Activated CD8-positive, alpha-beta T cell treated with anti-CD3 and anti-CD28 coated beads for 36 hours (primary cell): ENCODE results near the gene INAVA. TPM values are rescaled to one million over a fixed set of nuclear protein-coding genes. Genes with fewer than 3 reads are reported as not detected.
A peak's percentile ranks its signal among the peaks of the same experiment; 100 is the strongest.

ENCODE experiments used
- ATAC-seq: fragments of 200-7000 bp; cut with Tn5 transposase; one replicate; pipeline ENCODE4 v1.10.0; 2021; ENCODE audit warnings: mild to moderate bottlenecking, moderate library complexity
- CTCF ChIA-PET: fragments of 350-600 bp; sonication (Branson Sonifier 250); formaldehyde crosslinking; loops from one replicate; lab custom pipeline; 2021; ENCODE audit warnings: antibody characterized with exemption; lab: Charles Lee
- POLR2A ChIA-PET: fragments of 350-600 bp; sonication (Branson Sonifier 250); formaldehyde crosslinking; loops from one replicate; lab custom pipeline; 2021; ENCODE audit warnings: antibody characterized with exemption; lab: Charles Lee
- DNase-seq: peaks from one replicate; pipeline ENCODE4 v3.0.0-alpha.2; 2020
- H3K27ac Mint-ChIP-seq: one replicate; pipeline ENCODE4 v1.8.0; 2021; ENCODE audit warnings: mild to moderate bottlenecking, mixed read lengths
- H3K27me3 Mint-ChIP-seq: one replicate; pipeline ENCODE4 v1.8.0; 2021; ENCODE audit warnings: mixed read lengths
- H3K36me3 Mint-ChIP-seq: one replicate; pipeline ENCODE4 v1.8.0; 2021; ENCODE audit warnings: low read depth, mixed read lengths
- H3K4me1 Mint-ChIP-seq: one replicate; pipeline ENCODE4 v1.8.0; 2021; ENCODE audit warnings: low read depth, mixed read lengths
- H3K4me3 Mint-ChIP-seq: one replicate; pipeline ENCODE4 v1.8.0; 2021; ENCODE audit warnings: mild to moderate bottlenecking, moderate library complexity, mixed read lengths
- H3K9me3 Mint-ChIP-seq: one replicate; pipeline ENCODE4 v1.8.0; 2021; ENCODE audit warnings: mixed read lengths
- intact Hi-C: fragments of 100-400 bp; cut with micrococcal nuclease; formaldehyde crosslinking; loops from one replicate; pipeline ENCODE4 v1.10.0; 2022
- total RNA-seq, 2 experiments: library from RNA; stranded (reverse); gene quantifications; one replicate each; pipeline ENCODE4 v1.2.3, GENCODE V29; 2021
- TF ChIP-seq, protein P1 (sequence below): fragments of 200-600 bp; IDR thresholded peaks from one replicate; pipeline ENCODE4 v1.8.0; 2022; ENCODE audit warnings: antibody characterized with exemption, mild to moderate bottlenecking

Gene INAVA
- total RNA-seq, 2 experiments from 2014 or later = not detected

DNA sequence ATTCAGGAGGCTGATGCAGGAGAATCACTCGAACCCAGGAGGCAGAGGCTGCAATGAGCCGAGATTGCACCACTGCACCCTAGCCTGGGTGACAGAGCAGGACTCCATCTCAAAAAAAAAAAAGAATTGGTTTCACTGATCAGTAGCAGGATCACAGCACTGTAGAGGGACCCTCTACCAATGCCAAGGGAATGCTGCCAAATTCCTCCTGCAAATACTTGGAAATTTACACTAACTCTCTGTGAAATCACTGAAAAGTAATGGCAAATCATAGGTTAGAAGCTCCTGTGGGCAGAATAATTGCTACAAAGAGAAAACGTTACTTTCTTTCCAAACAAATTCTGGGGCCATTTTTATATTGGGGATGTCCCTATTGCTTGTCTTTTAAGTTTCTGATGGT, 28.6 kb upstream of the INAVA start:
- ATAC-seq = no peak
- intact Hi-C loops = loop anchor here (5.0 kb wide), 1 partner anchor 41 kb away; no protein-coding TSS in a partner anchor
- TF ChIP-seq, protein P1, sequence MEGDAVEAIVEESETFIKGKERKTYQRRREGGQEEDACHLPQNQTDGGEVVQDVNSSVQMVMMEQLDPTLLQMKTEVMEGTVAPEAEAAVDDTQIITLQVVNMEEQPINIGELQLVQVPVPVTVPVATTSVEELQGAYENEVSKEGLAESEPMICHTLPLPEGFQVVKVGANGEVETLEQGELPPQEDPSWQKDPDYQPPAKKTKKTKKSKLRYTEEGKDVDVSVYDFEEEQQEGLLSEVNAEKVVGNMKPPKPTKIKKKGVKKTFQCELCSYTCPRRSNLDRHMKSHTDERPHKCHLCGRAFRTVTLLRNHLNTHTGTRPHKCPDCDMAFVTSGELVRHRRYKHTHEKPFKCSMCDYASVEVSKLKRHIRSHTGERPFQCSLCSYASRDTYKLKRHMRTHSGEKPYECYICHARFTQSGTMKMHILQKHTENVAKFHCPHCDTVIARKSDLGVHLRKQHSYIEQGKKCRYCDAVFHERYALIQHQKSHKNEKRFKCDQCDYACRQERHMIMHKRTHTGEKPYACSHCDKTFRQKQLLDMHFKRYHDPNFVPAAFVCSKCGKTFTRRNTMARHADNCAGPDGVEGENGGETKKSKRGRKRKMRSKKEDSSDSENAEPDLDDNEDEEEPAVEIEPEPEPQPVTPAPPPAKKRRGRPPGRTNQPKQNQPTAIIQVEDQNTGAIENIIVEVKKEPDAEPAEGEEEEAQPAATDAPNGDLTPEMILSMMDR = no peak
- DNase-seq = no peak
- H3K9me3 Mint-ChIP-seq = no peaks in the 10 kb centered on the region
- no peaks in the 10 kb centered on the region for H3K36me3 Mint-ChIP-seq
- no peak overlapping the region for H3K27ac Mint-ChIP-seq
- ChIA-PET POLR2A (interaction anchor here (0.6 to 3.8 kb wide), 5 partner anchors 10 to 98 kb away, joined by 3 to 13 read pairs (median 4); no protein-coding TSS in a partner anchor), CTCF (interaction anchor here (0.6 to 2.2 kb wide), 6 partner anchors 24 to 252 kb away, joined by 3 to 6 read pairs (median 4); partner anchors contain the start of gene CAMSAP2)
- H3K4me1 Mint-ChIP-seq = peaks cover 51% of the 10 kb centered on the region
- H3K4me3 Mint-ChIP-seq = no peak overlapping the region
- peaks cover 10% of the 10 kb centered on the region for H3K27me3 Mint-ChIP-seq

DNA sequence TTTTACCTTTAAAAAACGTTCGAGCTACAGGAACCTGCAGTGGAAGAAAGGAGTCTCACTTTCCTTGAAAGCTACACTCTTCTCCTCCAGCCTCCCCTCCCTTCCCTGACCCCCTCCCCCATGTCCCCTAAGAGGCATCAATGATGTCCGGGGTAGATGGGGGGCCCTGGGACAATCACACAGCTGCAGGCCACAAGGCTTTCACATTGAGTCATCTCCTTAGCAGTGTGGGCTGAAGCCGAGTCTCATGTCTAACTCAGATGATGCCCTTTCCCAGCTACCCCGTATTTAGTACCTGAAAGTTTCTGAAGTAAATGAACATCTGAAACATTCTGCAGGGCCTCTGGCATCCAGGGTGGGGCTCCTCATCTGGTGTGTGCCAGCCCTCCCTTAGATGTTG, 28.2 kb upstream of the INAVA start:
- H3K4me3 Mint-ChIP-seq = no peak overlapping the region
- peaks cover 14% of the 10 kb centered on the region for H3K27me3 Mint-ChIP-seq
- ChIA-PET CTCF (interaction anchor here (0.6 to 2.2 kb wide), 5 partner anchors 23 to 252 kb away, joined by 3 to 6 read pairs (median 4); partner anchors contain the start of gene CAMSAP2), POLR2A (interaction anchor here (0.6 to 3.8 kb wide), 6 partner anchors 9 to 97 kb away, joined by 3 to 13 read pairs (median 4); no protein-coding TSS in a partner anchor)
- no peaks in the 10 kb centered on the region for H3K36me3 Mint-ChIP-seq
- peak; percentile 86 for ATAC-seq
- H3K9me3 Mint-ChIP-seq = no peaks in the 10 kb centered on the region
- H3K4me1 Mint-ChIP-seq = peaks cover 55% of the 10 kb centered on the region
- peak; percentile 92 for DNase-seq
- intact Hi-C loops = loop anchor here (5.0 kb wide), 1 partner anchor 41 kb away; no protein-coding TSS in a partner anchor
- TF ChIP-seq, protein P1 = no peak
- H3K27ac Mint-ChIP-seq = no peak overlapping the region

DNA sequence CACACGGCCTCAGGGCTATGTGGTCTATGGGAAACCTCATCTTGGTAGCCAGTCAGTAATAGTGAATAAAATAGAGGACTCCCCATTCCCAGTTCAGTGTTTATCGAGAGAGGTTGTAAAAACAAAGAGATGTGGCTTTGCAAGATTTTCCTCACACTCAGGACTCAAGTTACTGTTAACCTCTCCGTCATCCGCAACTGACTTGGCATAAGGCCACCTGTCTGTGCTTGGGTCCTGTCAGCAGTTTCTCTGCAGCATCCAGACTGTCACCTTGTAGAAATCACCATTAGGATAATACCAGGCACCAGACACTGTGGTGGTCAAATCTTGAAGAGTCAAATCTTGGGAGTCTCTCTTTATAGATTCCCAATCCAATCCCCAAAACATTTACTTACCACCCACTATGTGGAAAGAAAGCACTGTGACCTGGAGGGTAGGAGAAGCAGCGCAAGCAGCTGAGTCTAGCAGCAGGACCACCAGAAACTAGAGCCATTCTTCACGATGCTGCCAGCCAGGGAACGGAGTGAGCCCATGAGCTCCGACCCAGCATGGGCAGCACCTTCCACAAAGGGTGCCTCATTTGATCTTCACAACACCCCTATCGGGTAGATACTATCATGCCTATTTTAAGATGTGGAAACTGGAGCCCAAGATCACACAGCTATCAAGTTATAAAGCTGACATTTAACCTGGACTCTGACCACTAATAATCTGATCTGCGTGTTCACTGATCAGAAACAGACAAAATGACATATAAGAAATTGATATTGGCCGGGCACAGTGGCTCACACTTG, 27.5 kb upstream of the INAVA start:
- TF ChIP-seq, protein P1 = no peak
- intact Hi-C loops = loop anchor here (5.0 kb wide), 1 partner anchor 40 kb away; no protein-coding TSS in a partner anchor
- peak; percentile 30 for DNase-seq
- no peak for ATAC-seq
- H3K9me3 Mint-ChIP-seq = no peaks in the 10 kb centered on the region
- H3K36me3 Mint-ChIP-seq = no peaks in the 10 kb centered on the region
- ChIA-PET POLR2A (interaction anchor here (0.9 to 3.8 kb wide), 7 partner anchors 9 to 197 kb away, joined by 3 to 13 read pairs (median 4); partner anchors contain the start of gene DDX59), CTCF (interaction anchor here (1.0 to 1.5 kb wide), 4 partner anchors 23 to 245 kb away, joined by 3 to 4 read pairs (median 4); no protein-coding TSS in a partner anchor)
- peaks cover 52% of the 10 kb centered on the region for H3K4me1 Mint-ChIP-seq
- H3K27me3 Mint-ChIP-seq = peaks cover 21% of the 10 kb centered on the region
- H3K4me3 Mint-ChIP-seq = no peak overlapping the region
- H3K27ac Mint-ChIP-seq = no peak overlapping the region

DNA sequence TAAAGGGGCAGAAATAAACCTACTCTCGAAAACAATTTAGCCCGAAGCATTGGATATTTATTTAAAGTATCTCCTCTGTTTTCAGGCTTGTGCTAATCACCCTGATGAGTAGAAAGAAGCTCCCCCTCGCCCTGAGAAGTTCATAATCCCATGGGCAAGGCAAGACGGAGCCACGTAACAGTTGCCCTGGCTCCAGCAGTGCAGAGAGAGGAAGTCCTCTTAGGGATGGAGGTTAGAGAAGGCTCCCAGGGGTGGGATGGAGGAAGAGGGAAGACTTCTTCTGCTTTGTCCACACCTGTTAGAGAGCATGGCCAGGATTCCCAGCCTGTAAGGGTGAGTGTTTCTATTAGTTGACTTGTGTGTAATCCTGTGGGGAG, 25.3 kb upstream of the INAVA start:
- no peak overlapping the region for H3K4me3 Mint-ChIP-seq
- TF ChIP-seq, protein P1 = no peak
- peaks cover 42% of the 10 kb centered on the region for H3K4me1 Mint-ChIP-seq
- DNase-seq = no peak
- CTCF ChIA-PET = no interaction called here
- no peak overlapping the region for H3K27ac Mint-ChIP-seq
- intact Hi-C loops = loop anchor here (5.0 kb wide), 1 partner anchor 38 kb away; no protein-coding TSS in a partner anchor
- POLR2A ChIA-PET = no interaction called here
- ATAC-seq = no peak
- H3K9me3 Mint-ChIP-seq = no peaks in the 10 kb centered on the region
- no peaks in the 10 kb centered on the region for H3K36me3 Mint-ChIP-seq
- peaks cover 31% of the 10 kb centered on the region for H3K27me3 Mint-ChIP-seq
